ENCODE measurements around the gene POU2AF2. TPM values are rescaled to one million over a fixed set of nuclear protein-coding genes. Genes with fewer than 3 reads are reported as not detected.

POU2AF2 gene
- total RNA-seq, 1 experiment from 2014 or later: not detected

DNA sequence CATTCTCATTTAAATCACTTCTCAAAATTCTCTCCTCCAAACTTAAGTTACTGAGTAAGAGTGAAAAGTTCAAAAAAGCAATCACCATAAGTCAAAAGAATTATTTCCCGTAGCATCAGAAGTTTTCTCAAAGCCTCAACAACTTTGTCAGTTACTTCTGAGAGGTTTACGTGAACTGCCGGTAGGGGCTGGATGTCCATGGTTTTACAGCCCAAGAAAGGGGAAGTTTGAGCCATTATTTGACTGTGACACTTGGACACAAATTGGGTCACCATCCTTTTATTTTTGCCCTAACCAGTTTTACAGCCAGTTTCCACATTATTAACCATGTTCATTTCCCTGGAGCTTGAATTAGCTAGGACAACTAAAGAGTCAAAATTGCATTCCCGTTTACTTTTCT lies 60.4 kb downstream of the POU2AF2 start (continued):
- no peak for TF ChIP-seq GABPB1 (CRISPR knock-in tag; IDR thresholded peaks at IDR 0.05)

DNA sequence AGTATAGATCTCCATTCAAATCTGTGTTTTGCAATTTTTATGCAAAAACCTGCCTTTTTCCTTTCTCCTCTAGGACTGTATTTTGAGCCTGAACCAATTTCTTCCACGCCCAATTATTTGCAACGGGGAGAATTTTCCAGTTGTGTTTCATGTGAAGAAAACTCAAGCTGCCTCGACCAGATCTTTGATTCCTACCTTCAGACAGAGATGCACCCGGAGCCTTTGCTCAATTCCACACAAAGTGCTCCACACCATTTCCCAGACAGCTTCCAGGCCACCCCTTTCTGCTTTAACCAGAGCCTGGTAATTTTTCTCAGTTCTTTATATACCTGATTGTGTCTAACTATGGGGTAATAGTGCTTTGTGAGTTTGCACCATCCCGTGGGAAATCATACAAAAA lies 60.8 kb downstream of the POU2AF2 start:
- ATAC-seq: no peak
- Mint-ChIP-seq H3K27me3 (ENCODE audit: low read depth) (no peaks in the 10 kb centered on the region), H3K4me1 (peaks cover 30% of the 10 kb centered on the region), H3K27ac (no peak overlapping the region; the same call in 1 of the 2 replicates), H3K36me3 (no peaks in the 10 kb centered on the region), H3K4me3 (no peak overlapping the region), H3K9me3 (no peaks in the 10 kb centered on the region)
- no peak for DNase-seq (ENCODE audit: low spot score)
- ChIA-PET POLR2A (no interaction called here), CTCF (no interaction called here)
- TF ChIP-seq EMX1 (CRISPR knock-in tag; IDR thresholded peaks at IDR 0.05) (no peak), TCF7 (CRISPR knock-in tag; IDR thresholded peaks at IDR 0.05; ENCODE audit: low read depth) (no peak), CREB1 (CRISPR knock-in tag; IDR thresholded peaks at IDR 0.05) (no peak), NR1H2 (CRISPR knock-in tag; IDR thresholded peaks at IDR 0.05) (no peak), ETV6 (CRISPR knock-in tag; IDR thresholded peaks at IDR 0.05) (no peak), MYBL2 (CRISPR knock-in tag; IDR thresholded peaks at IDR 0.05) (no peak), CREM (CRISPR knock-in tag; IDR thresholded peaks at IDR 0.05) (no peak), FOXJ3 (CRISPR knock-in tag; IDR thresholded peaks at IDR 0.05; ENCODE audit: borderline replicate concordance) (no peak), RORB (CRISPR knock-in tag; IDR thresholded peaks at IDR 0.05) (no peak), MXD4 (CRISPR knock-in tag; IDR thresholded peaks at IDR 0.05; ENCODE audit: borderline replicate concordance) (no peak), NFATC4 (CRISPR knock-in tag; IDR thresholded peaks at IDR 0.05) (no peak), SMAD3 (CRISPR knock-in tag; IDR thresholded peaks at IDR 0.05; ENCODE audit: borderline replicate concordance) (no peak)
- TF ChIP-seq, protein P1, sequence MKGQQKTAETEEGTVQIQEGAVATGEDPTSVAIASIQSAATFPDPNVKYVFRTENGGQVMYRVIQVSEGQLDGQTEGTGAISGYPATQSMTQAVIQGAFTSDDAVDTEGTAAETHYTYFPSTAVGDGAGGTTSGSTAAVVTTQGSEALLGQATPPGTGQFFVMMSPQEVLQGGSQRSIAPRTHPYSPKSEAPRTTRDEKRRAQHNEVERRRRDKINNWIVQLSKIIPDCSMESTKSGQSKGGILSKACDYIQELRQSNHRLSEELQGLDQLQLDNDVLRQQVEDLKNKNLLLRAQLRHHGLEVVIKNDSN (CRISPR knock-in tag; IDR thresholded peaks at IDR 0.05): no peak
- TF ChIP-seq, protein P2, sequence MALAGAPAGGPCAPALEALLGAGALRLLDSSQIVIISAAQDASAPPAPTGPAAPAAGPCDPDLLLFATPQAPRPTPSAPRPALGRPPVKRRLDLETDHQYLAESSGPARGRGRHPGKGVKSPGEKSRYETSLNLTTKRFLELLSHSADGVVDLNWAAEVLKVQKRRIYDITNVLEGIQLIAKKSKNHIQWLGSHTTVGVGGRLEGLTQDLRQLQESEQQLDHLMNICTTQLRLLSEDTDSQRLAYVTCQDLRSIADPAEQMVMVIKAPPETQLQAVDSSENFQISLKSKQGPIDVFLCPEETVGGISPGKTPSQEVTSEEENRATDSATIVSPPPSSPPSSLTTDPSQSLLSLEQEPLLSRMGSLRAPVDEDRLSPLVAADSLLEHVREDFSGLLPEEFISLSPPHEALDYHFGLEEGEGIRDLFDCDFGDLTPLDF (CRISPR knock-in tag; IDR thresholded peaks at IDR 0.05): no peak
- TF ChIP-seq, protein P3, sequence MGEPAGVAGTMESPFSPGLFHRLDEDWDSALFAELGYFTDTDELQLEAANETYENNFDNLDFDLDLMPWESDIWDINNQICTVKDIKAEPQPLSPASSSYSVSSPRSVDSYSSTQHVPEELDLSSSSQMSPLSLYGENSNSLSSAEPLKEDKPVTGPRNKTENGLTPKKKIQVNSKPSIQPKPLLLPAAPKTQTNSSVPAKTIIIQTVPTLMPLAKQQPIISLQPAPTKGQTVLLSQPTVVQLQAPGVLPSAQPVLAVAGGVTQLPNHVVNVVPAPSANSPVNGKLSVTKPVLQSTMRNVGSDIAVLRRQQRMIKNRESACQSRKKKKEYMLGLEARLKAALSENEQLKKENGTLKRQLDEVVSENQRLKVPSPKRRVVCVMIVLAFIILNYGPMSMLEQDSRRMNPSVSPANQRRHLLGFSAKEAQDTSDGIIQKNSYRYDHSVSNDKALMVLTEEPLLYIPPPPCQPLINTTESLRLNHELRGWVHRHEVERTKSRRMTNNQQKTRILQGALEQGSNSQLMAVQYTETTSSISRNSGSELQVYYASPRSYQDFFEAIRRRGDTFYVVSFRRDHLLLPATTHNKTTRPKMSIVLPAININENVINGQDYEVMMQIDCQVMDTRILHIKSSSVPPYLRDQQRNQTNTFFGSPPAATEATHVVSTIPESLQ (CRISPR knock-in tag; IDR thresholded peaks at IDR 0.05): no peak
- TF ChIP-seq, protein P4, sequence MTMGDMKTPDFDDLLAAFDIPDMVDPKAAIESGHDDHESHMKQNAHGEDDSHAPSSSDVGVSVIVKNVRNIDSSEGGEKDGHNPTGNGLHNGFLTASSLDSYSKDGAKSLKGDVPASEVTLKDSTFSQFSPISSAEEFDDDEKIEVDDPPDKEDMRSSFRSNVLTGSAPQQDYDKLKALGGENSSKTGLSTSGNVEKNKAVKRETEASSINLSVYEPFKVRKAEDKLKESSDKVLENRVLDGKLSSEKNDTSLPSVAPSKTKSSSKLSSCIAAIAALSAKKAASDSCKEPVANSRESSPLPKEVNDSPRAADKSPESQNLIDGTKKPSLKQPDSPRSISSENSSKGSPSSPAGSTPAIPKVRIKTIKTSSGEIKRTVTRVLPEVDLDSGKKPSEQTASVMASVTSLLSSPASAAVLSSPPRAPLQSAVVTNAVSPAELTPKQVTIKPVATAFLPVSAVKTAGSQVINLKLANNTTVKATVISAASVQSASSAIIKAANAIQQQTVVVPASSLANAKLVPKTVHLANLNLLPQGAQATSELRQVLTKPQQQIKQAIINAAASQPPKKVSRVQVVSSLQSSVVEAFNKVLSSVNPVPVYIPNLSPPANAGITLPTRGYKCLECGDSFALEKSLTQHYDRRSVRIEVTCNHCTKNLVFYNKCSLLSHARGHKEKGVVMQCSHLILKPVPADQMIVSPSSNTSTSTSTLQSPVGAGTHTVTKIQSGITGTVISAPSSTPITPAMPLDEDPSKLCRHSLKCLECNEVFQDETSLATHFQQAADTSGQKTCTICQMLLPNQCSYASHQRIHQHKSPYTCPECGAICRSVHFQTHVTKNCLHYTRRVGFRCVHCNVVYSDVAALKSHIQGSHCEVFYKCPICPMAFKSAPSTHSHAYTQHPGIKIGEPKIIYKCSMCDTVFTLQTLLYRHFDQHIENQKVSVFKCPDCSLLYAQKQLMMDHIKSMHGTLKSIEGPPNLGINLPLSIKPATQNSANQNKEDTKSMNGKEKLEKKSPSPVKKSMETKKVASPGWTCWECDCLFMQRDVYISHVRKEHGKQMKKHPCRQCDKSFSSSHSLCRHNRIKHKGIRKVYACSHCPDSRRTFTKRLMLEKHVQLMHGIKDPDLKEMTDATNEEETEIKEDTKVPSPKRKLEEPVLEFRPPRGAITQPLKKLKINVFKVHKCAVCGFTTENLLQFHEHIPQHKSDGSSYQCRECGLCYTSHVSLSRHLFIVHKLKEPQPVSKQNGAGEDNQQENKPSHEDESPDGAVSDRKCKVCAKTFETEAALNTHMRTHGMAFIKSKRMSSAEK (CRISPR knock-in tag; IDR thresholded peaks at IDR 0.05; ENCODE audit: borderline replicate concordance): no peak
- TF ChIP-seq, protein P5, sequence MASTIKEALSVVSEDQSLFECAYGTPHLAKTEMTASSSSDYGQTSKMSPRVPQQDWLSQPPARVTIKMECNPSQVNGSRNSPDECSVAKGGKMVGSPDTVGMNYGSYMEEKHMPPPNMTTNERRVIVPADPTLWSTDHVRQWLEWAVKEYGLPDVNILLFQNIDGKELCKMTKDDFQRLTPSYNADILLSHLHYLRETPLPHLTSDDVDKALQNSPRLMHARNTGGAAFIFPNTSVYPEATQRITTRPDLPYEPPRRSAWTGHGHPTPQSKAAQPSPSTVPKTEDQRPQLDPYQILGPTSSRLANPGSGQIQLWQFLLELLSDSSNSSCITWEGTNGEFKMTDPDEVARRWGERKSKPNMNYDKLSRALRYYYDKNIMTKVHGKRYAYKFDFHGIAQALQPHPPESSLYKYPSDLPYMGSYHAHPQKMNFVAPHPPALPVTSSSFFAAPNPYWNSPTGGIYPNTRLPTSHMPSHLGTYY (CRISPR knock-in tag; IDR thresholded peaks at IDR 0.05): no peak
- TF ChIP-seq, protein P6, sequence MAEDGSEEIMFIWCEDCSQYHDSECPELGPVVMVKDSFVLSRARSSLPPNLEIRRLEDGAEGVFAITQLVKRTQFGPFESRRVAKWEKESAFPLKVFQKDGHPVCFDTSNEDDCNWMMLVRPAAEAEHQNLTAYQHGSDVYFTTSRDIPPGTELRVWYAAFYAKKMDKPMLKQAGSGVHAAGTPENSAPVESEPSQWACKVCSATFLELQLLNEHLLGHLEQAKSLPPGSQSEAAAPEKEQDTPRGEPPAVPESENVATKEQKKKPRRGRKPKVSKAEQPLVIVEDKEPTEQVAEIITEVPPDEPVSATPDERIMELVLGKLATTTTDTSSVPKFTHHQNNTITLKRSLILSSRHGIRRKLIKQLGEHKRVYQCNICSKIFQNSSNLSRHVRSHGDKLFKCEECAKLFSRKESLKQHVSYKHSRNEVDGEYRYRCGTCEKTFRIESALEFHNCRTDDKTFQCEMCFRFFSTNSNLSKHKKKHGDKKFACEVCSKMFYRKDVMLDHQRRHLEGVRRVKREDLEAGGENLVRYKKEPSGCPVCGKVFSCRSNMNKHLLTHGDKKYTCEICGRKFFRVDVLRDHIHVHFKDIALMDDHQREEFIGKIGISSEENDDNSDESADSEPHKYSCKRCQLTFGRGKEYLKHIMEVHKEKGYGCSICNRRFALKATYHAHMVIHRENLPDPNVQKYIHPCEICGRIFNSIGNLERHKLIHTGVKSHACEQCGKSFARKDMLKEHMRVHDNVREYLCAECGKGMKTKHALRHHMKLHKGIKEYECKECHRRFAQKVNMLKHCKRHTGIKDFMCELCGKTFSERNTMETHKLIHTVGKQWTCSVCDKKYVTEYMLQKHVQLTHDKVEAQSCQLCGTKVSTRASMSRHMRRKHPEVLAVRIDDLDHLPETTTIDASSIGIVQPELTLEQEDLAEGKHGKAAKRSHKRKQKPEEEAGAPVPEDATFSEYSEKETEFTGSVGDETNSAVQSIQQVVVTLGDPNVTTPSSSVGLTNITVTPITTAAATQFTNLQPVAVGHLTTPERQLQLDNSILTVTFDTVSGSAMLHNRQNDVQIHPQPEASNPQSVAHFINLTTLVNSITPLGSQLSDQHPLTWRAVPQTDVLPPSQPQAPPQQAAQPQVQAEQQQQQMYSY (CRISPR knock-in tag; IDR thresholded peaks at IDR 0.05): no peak
- TF ChIP-seq, protein P7, sequence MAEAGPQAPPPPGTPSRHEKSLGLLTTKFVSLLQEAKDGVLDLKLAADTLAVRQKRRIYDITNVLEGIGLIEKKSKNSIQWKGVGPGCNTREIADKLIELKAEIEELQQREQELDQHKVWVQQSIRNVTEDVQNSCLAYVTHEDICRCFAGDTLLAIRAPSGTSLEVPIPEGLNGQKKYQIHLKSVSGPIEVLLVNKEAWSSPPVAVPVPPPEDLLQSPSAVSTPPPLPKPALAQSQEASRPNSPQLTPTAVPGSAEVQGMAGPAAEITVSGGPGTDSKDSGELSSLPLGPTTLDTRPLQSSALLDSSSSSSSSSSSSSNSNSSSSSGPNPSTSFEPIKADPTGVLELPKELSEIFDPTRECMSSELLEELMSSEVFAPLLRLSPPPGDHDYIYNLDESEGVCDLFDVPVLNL (CRISPR knock-in tag; IDR thresholded peaks at IDR 0.05; ENCODE audit: borderline replicate concordance, low read depth): no peak
- TF ChIP-seq, protein P8, sequence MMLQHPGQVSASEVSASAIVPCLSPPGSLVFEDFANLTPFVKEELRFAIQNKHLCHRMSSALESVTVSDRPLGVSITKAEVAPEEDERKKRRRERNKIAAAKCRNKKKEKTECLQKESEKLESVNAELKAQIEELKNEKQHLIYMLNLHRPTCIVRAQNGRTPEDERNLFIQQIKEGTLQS (CRISPR knock-in tag; conservative IDR thresholded peaks at IDR 0.05): no peak

Data from WTC11 (cell line).